Measurements from ENCODE around the gene GALNT2.

The GALNT2 gene

GRCh38 chr1:230136453-230137336, 69.7 kb downstream of the GALNT2 start:
- no peak overlapping the region for H3K4ac ChIP-seq (ENCODE audit: low read length)
- no peak overlapping the region for H3K23ac ChIP-seq (ENCODE audit: low read depth, low read length, poor library complexity)
- H3K36me3 ChIP-seq (replicated peaks in 1 of 2; ENCODE audit: control insufficient read depth in 2 of 2, insufficient read depth in 2 of 2, low read length in 2 of 2) = peaks cover 0 to 3% of the 10 kb centered on the region in 2 donors
- H4K91ac ChIP-seq (ENCODE audit: low read depth, low read length, poor library complexity) = no peak overlapping the region
- no peak overlapping the region for H3K4me3 ChIP-seq (ENCODE audit: low read length in 2 of 2)
- H3K27ac ChIP-seq (replicated peaks; ENCODE audit: low read length) = no peak overlapping the region
- peaks cover 2% of the 10 kb centered on the region for H3K79me1 ChIP-seq (ENCODE audit: low read depth, low read length)
- H3K18ac ChIP-seq (ENCODE audit: low read length) = no peak overlapping the region
- peaks cover 10 to 24% of the 10 kb centered on the region in 2 donors for H3K4me1 ChIP-seq (ENCODE audit: control insufficient read depth in 2 of 2, insufficient read depth in 1 of 2, low read depth in 1 of 2, low read length in 2 of 2)
- no peak overlapping the region for H3K4me2 ChIP-seq (ENCODE audit: insufficient read depth, low read length, poor library complexity, severe bottlenecking)
- no peak overlapping the region for H2BK15ac ChIP-seq (ENCODE audit: low read length)
- WGBS, 2 donors (ENCODE audit: extremely low coverage in 2 of 2, insufficient read length in 2 of 2, insufficient replicate concordance in 1 of 2) = no CpG with 5 or more reads among the region's 34 CpGs
- no peak overlapping the region for H2BK120ac ChIP-seq (ENCODE audit: low read depth, low read length)
- no peaks in the 10 kb centered on the region for H3K27me3 ChIP-seq (ENCODE audit: control insufficient read depth in 3 of 3, insufficient read depth in 3 of 3, low read depth in 1 of 3, low read length in 3 of 3)
- no peak overlapping the region for H2BK12ac ChIP-seq (ENCODE audit: low read length)
- H2AFZ ChIP-seq (ENCODE audit: low read length) = no peak overlapping the region
- H2BK5ac ChIP-seq (ENCODE audit: low read length) = no peak overlapping the region
- no peak for DNase-seq (ENCODE audit: low spot score)
- no peak overlapping the region for H2AK5ac ChIP-seq (ENCODE audit: low read depth, low read length)
- no peak overlapping the region for H3K9ac ChIP-seq (ENCODE audit: low read depth, low read length, poor library complexity)
- H3K14ac ChIP-seq (ENCODE audit: low read length) = no peak overlapping the region
- H3K9me3 ChIP-seq (replicated peaks in 1 of 2; ENCODE audit: control insufficient read depth in 2 of 2, insufficient read depth in 1 of 2, low read depth in 1 of 2, low read length in 2 of 2) = no peaks in the 10 kb centered on the region
- no peak overlapping the region for H4K8ac ChIP-seq (ENCODE audit: low read depth, low read length)

GRCh38 chr1:230137337-230137815, 70.3 kb downstream of the GALNT2 start:
- peaks cover 2% of the 10 kb centered on the region for H3K79me1 ChIP-seq (ENCODE audit: low read depth, low read length)
- H3K23ac ChIP-seq (ENCODE audit: low read depth, low read length, poor library complexity) = no peak overlapping the region
- H2AK5ac ChIP-seq (ENCODE audit: low read depth, low read length) = no peak overlapping the region
- H3K36me3 ChIP-seq (replicated peaks in 1 of 2; ENCODE audit: control insufficient read depth in 2 of 2, insufficient read depth in 2 of 2, low read length in 2 of 2) = peaks cover 0 to 3% of the 10 kb centered on the region in 2 donors
- H2BK12ac ChIP-seq (ENCODE audit: low read length) = no peak overlapping the region
- no peak overlapping the region for H2AFZ ChIP-seq (ENCODE audit: low read length)
- no peak overlapping the region for H3K18ac ChIP-seq (ENCODE audit: low read length)
- H3K4ac ChIP-seq (ENCODE audit: low read length) = no peak overlapping the region
- H3K27ac ChIP-seq (replicated peaks; ENCODE audit: low read length) = no peak overlapping the region
- no peak overlapping the region for H2BK120ac ChIP-seq (ENCODE audit: low read depth, low read length)
- no peak overlapping the region for H4K8ac ChIP-seq (ENCODE audit: low read depth, low read length)
- no peak overlapping the region for H3K14ac ChIP-seq (ENCODE audit: low read length)
- H3K4me1 ChIP-seq (ENCODE audit: control insufficient read depth in 2 of 2, insufficient read depth in 1 of 2, low read depth in 1 of 2, low read length in 2 of 2) = peaks cover 10 to 27% of the 10 kb centered on the region in 2 donors
- no peaks in the 10 kb centered on the region for H3K9me3 ChIP-seq (replicated peaks in 1 of 2; ENCODE audit: control insufficient read depth in 2 of 2, insufficient read depth in 1 of 2, low read depth in 1 of 2, low read length in 2 of 2)
- WGBS, 2 donors (ENCODE audit: extremely low coverage in 2 of 2, insufficient read length in 2 of 2, insufficient replicate concordance in 1 of 2) = no CpG with 5 or more reads among the region's 4 CpGs
- no peak overlapping the region for H3K4me3 ChIP-seq (ENCODE audit: low read length in 2 of 2)
- no peak overlapping the region for H2BK15ac ChIP-seq (ENCODE audit: low read length)
- no peaks in the 10 kb centered on the region for H3K27me3 ChIP-seq (ENCODE audit: control insufficient read depth in 3 of 3, insufficient read depth in 3 of 3, low read depth in 1 of 3, low read length in 3 of 3)
- no peak overlapping the region for H4K91ac ChIP-seq (ENCODE audit: low read depth, low read length, poor library complexity)
- H3K4me2 ChIP-seq (ENCODE audit: insufficient read depth, low read length, poor library complexity, severe bottlenecking) = no peak overlapping the region
- no peak overlapping the region for H2BK5ac ChIP-seq (ENCODE audit: low read length)
- DNase-seq (ENCODE audit: low spot score) = no peak
- H3K9ac ChIP-seq (ENCODE audit: low read depth, low read length, poor library complexity) = no peak overlapping the region

- no peaks in the 10 kb centered on the region for H3K9me3 ChIP-seq (replicated peaks in 1 of 2; ENCODE audit: control insufficient read depth in 2 of 2, insufficient read depth in 1 of 2, low read depth in 1 of 2, low read length in 2 of 2)
- no peak overlapping the region for H2BK5ac ChIP-seq (ENCODE audit: low read length)
- H3K9ac ChIP-seq (ENCODE audit: low read depth, low read length, poor library complexity) = no peak overlapping the region
- no peak overlapping the region for H4K8ac ChIP-seq (ENCODE audit: low read depth, low read length)
- H2BK120ac ChIP-seq (ENCODE audit: low read depth, low read length) = no peak overlapping the region
- peaks cover 2% of the 10 kb centered on the region for H3K79me1 ChIP-seq (ENCODE audit: low read depth, low read length)
- H3K4me1 ChIP-seq (ENCODE audit: control insufficient read depth in 2 of 2, insufficient read depth in 1 of 2, low read depth in 1 of 2, low read length in 2 of 2) = peaks cover 17 to 33% of the 10 kb centered on the region in 2 donors
- H2BK15ac ChIP-seq (ENCODE audit: low read length) = no peak overlapping the region
- H4K91ac ChIP-seq (ENCODE audit: low read depth, low read length, poor library complexity) = no peak overlapping the region
- H3K4me3 ChIP-seq (ENCODE audit: low read length in 2 of 2) = no peak overlapping the region
- DNase-seq (ENCODE audit: low spot score) = no peak
- no peak overlapping the region for H2AFZ ChIP-seq (ENCODE audit: low read length)
- H3K27ac ChIP-seq (replicated peaks; ENCODE audit: low read length) = no peak overlapping the region
- no CpG with 5 or more reads among the region's 7 CpGs for WGBS, 2 donors (ENCODE audit: extremely low coverage in 2 of 2, insufficient read length in 2 of 2, insufficient replicate concordance in 1 of 2)
- H2AK5ac ChIP-seq (ENCODE audit: low read depth, low read length) = no peak overlapping the region
- no peak overlapping the region for H3K4me2 ChIP-seq (ENCODE audit: insufficient read depth, low read length, poor library complexity, severe bottlenecking)
- no peak overlapping the region for H2BK12ac ChIP-seq (ENCODE audit: low read length)
- peaks cover 0 to 3% of the 10 kb centered on the region in 2 donors for H3K36me3 ChIP-seq (replicated peaks in 1 of 2; ENCODE audit: control insufficient read depth in 2 of 2, insufficient read depth in 2 of 2, low read length in 2 of 2)
- no peak overlapping the region for H3K4ac ChIP-seq (ENCODE audit: low read length)
- no peak overlapping the region for H3K23ac ChIP-seq (ENCODE audit: low read depth, low read length, poor library complexity)
- no peak overlapping the region for H3K14ac ChIP-seq (ENCODE audit: low read length)
- no peak overlapping the region for H3K18ac ChIP-seq (ENCODE audit: low read length)
- no peaks in the 10 kb centered on the region for H3K27me3 ChIP-seq (ENCODE audit: control insufficient read depth in 3 of 3, insufficient read depth in 3 of 3, low read depth in 1 of 3, low read length in 3 of 3)
These were observed 71.7 kb downstream of the GALNT2 start for GRCh38 chr1:230138561-230139239.

- Histone ChIP-seq H3K9me3 (replicated peaks in 1 of 2; ENCODE audit: control insufficient read depth in 2 of 2, insufficient read depth in 1 of 2, low read depth in 1 of 2, low read length in 2 of 2) (no peaks in the 10 kb centered on the region), H3K4me1 (ENCODE audit: control insufficient read depth in 2 of 2, insufficient read depth in 1 of 2, low read depth in 1 of 2, low read length in 2 of 2) (peaks cover 17 to 33% of the 10 kb centered on the region in 2 donors), H3K27ac (replicated peaks; ENCODE audit: low read length) (no peak overlapping the region), H2BK15ac (ENCODE audit: low read length) (no peak overlapping the region), H3K9ac (ENCODE audit: low read depth, low read length, poor library complexity) (no peak overlapping the region), H3K4ac (ENCODE audit: low read length) (no peak overlapping the region), H3K36me3 (replicated peaks in 1 of 2; ENCODE audit: control insufficient read depth in 2 of 2, insufficient read depth in 2 of 2, low read length in 2 of 2) (peaks cover 0 to 3% of the 10 kb centered on the region in 2 donors), H3K4me3 (ENCODE audit: low read length in 2 of 2) (no peak overlapping the region), H2BK5ac (ENCODE audit: low read length) (no peak overlapping the region), H2BK12ac (ENCODE audit: low read length) (no peak overlapping the region), H3K18ac (ENCODE audit: low read length) (no peak overlapping the region), H2BK120ac (ENCODE audit: low read depth, low read length) (no peak overlapping the region), H3K79me1 (ENCODE audit: low read depth, low read length) (peaks cover 2% of the 10 kb centered on the region), H3K23ac (ENCODE audit: low read depth, low read length, poor library complexity) (no peak overlapping the region), H2AK5ac (ENCODE audit: low read depth, low read length) (no peak overlapping the region), H2AFZ (ENCODE audit: low read length) (no peak overlapping the region), H4K8ac (ENCODE audit: low read depth, low read length) (peak overlapping the region; percentile 31), H4K91ac (ENCODE audit: low read depth, low read length, poor library complexity) (no peak overlapping the region), H3K14ac (ENCODE audit: low read length) (no peak overlapping the region), H3K27me3 (ENCODE audit: control insufficient read depth in 3 of 3, insufficient read depth in 3 of 3, low read depth in 1 of 3, low read length in 3 of 3) (no peaks in the 10 kb centered on the region), H3K4me2 (ENCODE audit: insufficient read depth, low read length, poor library complexity, severe bottlenecking) (no peak overlapping the region)
- no CpG with 5 or more reads among the region's 4 CpGs for WGBS, 2 donors (ENCODE audit: extremely low coverage in 2 of 2, insufficient read length in 2 of 2, insufficient replicate concordance in 1 of 2)
- DNase-seq (ENCODE audit: low spot score) = no peak
These were observed 72.3 kb downstream of the GALNT2 start for GRCh38 chr1:230139315-230139714.

Data from neuronal stem cell (in vitro differentiated cells).